Measurements from ENCODE around the gene CST1. TPM values are rescaled to one million over a fixed set of nuclear protein-coding genes. Genes with fewer than 3 reads are reported as not detected.
"Not testable (repeated sequence)": the region's sequence is repeated elsewhere in the genome, so short reads cannot be mapped to it uniquely, and the experiment has no call there.

CST1 gene
- total RNA-seq, 1 donor from 2014 or later: not detected

DNA sequence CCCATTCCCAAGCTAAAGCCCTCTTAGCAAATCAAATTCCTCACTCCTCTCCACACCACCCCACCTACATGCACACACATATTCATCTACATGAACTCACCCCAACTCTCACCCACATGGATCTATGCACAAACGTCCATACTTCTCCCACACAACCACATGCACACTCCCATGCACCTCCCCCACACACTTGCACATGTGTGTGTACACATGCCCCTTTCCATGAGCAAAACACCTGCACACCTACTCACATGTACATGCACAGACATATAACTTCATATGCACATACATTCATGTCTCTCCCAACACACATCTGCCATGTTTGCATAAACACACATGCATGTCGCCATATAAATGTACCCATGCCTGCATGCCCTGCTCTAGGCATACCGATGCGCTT, 22.8 kb upstream of the CST1 start:
- TF ChIP-seq, protein P1, sequence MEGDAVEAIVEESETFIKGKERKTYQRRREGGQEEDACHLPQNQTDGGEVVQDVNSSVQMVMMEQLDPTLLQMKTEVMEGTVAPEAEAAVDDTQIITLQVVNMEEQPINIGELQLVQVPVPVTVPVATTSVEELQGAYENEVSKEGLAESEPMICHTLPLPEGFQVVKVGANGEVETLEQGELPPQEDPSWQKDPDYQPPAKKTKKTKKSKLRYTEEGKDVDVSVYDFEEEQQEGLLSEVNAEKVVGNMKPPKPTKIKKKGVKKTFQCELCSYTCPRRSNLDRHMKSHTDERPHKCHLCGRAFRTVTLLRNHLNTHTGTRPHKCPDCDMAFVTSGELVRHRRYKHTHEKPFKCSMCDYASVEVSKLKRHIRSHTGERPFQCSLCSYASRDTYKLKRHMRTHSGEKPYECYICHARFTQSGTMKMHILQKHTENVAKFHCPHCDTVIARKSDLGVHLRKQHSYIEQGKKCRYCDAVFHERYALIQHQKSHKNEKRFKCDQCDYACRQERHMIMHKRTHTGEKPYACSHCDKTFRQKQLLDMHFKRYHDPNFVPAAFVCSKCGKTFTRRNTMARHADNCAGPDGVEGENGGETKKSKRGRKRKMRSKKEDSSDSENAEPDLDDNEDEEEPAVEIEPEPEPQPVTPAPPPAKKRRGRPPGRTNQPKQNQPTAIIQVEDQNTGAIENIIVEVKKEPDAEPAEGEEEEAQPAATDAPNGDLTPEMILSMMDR (IDR thresholded peaks at IDR 0.05): no peak
- Mint-ChIP-seq H3K4me1 (ENCODE audit: unreplicated experiment) (peaks cover 2% of the 10 kb centered on the region), H3K27ac (ENCODE audit: unreplicated experiment) (no peak overlapping the region), H3K4me3 (ENCODE audit: unreplicated experiment) (no peak overlapping the region), H3K9me3 (ENCODE audit: unreplicated experiment) (no peaks in the 10 kb centered on the region), H3K27me3 (ENCODE audit: unreplicated experiment) (peaks cover 7% of the 10 kb centered on the region), H3K36me3 (ENCODE audit: unreplicated experiment) (no peaks in the 10 kb centered on the region)
- DNase-seq (ENCODE audit: extremely low spot score, unreplicated experiment): no peak

DNA sequence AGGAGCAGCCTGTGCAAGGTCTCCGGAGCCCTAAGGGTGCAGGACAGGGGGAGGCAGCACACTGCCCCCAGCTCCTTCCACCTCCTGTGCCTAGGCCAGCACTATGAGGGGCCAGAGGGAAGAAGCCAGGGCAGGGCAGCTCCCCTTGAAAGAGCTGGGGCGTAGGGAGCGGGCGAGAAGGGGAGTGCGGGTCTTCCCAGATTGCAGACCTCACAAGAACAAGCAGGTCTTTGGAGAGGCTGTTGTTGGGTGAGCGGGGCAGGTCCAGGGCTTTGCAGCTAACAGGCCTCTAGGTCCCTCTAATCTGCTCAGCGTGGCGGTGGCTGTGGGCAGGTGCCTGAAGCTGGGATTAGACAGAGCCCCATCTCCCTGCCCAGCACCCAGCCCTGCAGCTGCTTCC, 22.4 kb upstream of the CST1 start:
- Mint-ChIP-seq H3K4me3 (ENCODE audit: unreplicated experiment) (no peak overlapping the region), H3K27me3 (ENCODE audit: unreplicated experiment) (peaks cover 7% of the 10 kb centered on the region), H3K27ac (ENCODE audit: unreplicated experiment) (no peak overlapping the region), H3K9me3 (ENCODE audit: unreplicated experiment) (no peaks in the 10 kb centered on the region), H3K4me1 (ENCODE audit: unreplicated experiment) (no peaks in the 10 kb centered on the region), H3K36me3 (ENCODE audit: unreplicated experiment) (no peaks in the 10 kb centered on the region)
- TF ChIP-seq, protein P1 (IDR thresholded peaks at IDR 0.05): no peak
- DNase-seq (ENCODE audit: extremely low spot score, unreplicated experiment): no peak

DNA sequence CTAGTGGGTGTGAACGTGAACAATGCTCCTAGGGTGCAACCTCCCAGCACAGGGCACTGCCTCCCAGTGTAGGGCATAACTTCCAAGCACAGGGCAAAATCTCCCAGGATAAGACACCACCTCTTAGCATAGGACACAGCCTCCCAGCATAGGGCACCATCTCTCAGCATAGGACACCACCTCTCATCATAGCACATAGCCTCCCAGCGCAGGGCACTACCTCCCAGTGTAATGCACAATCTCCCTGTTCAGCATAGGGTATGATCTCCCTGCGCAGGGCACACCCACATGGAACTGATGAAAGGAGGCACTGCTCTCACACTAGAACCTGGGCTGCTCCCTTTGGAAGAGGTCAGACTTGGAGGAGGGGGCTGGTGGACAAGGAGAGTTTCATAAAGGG, 21.3 kb upstream of the CST1 start:
- TF ChIP-seq, protein P1 (IDR thresholded peaks at IDR 0.05): no peak
- Mint-ChIP-seq H3K27me3 (ENCODE audit: unreplicated experiment) (peaks cover 7% of the 10 kb centered on the region), H3K36me3 (ENCODE audit: unreplicated experiment) (no peaks in the 10 kb centered on the region), H3K9me3 (ENCODE audit: unreplicated experiment) (no peaks in the 10 kb centered on the region), H3K4me1 (ENCODE audit: unreplicated experiment) (no peaks in the 10 kb centered on the region), H3K27ac (ENCODE audit: unreplicated experiment) (no peak overlapping the region), H3K4me3 (ENCODE audit: unreplicated experiment) (no peak overlapping the region)
- no peak for DNase-seq (ENCODE audit: extremely low spot score, unreplicated experiment)

DNA sequence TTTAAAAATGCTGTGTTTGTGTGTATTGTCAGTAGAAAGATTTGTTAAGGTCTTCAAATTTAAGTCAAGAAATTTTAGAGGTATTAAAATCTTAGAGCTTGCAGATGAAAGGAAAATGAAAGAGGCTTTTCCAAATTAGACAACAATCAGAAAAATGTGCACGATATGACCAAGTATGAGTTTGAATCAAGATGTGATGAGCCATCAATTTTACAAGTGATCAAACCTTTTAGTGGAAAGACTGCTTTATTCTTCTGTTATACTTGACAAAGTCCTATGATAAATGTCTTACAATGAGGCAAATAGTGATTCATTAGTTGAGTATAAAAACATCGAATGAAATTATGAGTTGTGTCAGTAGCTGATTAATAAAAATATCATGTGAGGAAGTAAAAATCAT, 19.6 kb upstream of the CST1 start:
- no peak for DNase-seq (ENCODE audit: extremely low spot score, unreplicated experiment)
- Mint-ChIP-seq H3K36me3 (ENCODE audit: unreplicated experiment) (no peaks in the 10 kb centered on the region), H3K4me3 (ENCODE audit: unreplicated experiment) (no peak overlapping the region), H3K4me1 (ENCODE audit: unreplicated experiment) (no peaks in the 10 kb centered on the region), H3K27me3 (ENCODE audit: unreplicated experiment) (peaks cover 13% of the 10 kb centered on the region), H3K27ac (ENCODE audit: unreplicated experiment) (no peak overlapping the region), H3K9me3 (ENCODE audit: unreplicated experiment) (no peaks in the 10 kb centered on the region)
- TF ChIP-seq, protein P1 (IDR thresholded peaks at IDR 0.05): no peak

DNA sequence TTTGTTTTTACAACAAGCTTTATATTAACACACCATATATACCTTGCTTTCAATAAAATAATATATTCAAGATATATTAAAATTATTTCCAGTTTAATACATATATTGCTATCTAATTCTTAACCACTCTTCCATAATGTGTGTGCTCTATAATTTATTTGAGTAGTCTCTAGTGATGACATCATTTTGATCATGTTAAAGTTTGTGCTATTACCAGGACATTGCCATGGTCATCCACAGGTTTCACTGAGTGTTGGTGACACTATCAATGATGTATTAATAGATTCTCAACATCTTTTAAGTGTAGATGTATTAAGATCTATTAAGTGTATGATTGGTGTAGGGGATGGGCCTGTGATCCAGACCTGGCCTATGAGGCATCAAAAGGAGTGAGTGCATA, 17.8 kb upstream of the CST1 start:
- H3K4me1 Mint-ChIP-seq (ENCODE audit: unreplicated experiment); H3K27ac Mint-ChIP-seq (ENCODE audit: unreplicated experiment); H3K4me3 Mint-ChIP-seq (ENCODE audit: unreplicated experiment); H3K9me3 Mint-ChIP-seq (ENCODE audit: unreplicated experiment); H3K36me3 Mint-ChIP-seq (ENCODE audit: unreplicated experiment); DNase-seq (ENCODE audit: extremely low spot score, unreplicated experiment): not testable (repeated sequence)
- peaks cover 18% of the 10 kb centered on the region for H3K27me3 Mint-ChIP-seq (ENCODE audit: unreplicated experiment)

DNA sequence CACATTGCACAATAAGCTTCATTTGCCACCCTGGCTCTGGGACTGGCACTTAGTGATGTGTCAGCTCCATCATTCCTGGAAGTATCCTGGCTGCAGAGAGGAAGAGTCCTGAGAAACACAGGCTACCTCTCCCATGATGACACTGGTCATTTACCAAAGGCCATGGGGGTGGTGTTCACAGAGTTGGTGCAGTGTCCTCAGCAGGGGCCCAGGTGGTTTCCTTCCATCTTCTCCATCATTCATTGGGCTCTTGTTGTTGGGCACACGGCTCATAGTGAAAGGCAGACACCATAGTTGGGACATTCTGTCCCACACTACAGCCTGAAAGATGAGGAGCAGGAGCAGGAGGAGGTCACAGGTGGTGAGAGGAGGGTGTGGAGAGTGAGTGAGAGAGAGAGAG, 15.8 kb upstream of the CST1 start:
- H3K4me3 Mint-ChIP-seq (ENCODE audit: unreplicated experiment): no peak overlapping the region
- no peaks in the 10 kb centered on the region for H3K9me3 Mint-ChIP-seq (ENCODE audit: unreplicated experiment)
- no peak overlapping the region for H3K27ac Mint-ChIP-seq (ENCODE audit: unreplicated experiment)
- H3K4me1 Mint-ChIP-seq (ENCODE audit: unreplicated experiment): no peaks in the 10 kb centered on the region
- peaks cover 18% of the 10 kb centered on the region for H3K27me3 Mint-ChIP-seq (ENCODE audit: unreplicated experiment)
- TF ChIP-seq, protein P1 (IDR thresholded peaks at IDR 0.05): no peak
- DNase-seq (ENCODE audit: extremely low spot score, unreplicated experiment): no peak
- H3K36me3 Mint-ChIP-seq (ENCODE audit: unreplicated experiment): no peaks in the 10 kb centered on the region

All from osteocyte (in vitro differentiated cells).